ENCODE data around the gene IFFO2. TPM values are rescaled to one million over a fixed set of nuclear protein-coding genes. Genes with fewer than 3 reads are reported as not detected.

Gene IFFO2
- total and polyA plus RNA-seq, 2 of the 13 experiments (the other 11 are each of a cell fraction or from before 2014, with no cell fraction given), result 7.3 to 16.7 TPM

GRCh38 chr1:18955441-18956192, 859 bp downstream of the IFFO2 start (continued):
- TF ChIP-seq HBP1 (CRISPR knock-in tag; IDR thresholded peaks at IDR 0.05; ENCODE audit: low read depth) (no peak; the same call in 1 of the 2 replicates), AHDC1 (CRISPR knock-in tag; IDR thresholded peaks at IDR 0.05; ENCODE audit: borderline replicate concordance) (no peak), ZNF12 (CRISPR knock-in tag; IDR thresholded peaks at IDR 0.05) (no peak), TFAP4 (IDR thresholded peaks at IDR 0.05; ENCODE audit: borderline replicate concordance, low read depth) (peak; percentile 49; the same call in 1 of the 2 replicates), SMC3 (IDR thresholded peaks at IDR 0.05; ENCODE audit: low read length) (no peak), MTA3 (CRISPR knock-in tag; IDR thresholded peaks at IDR 0.05) (no peak), ZNF317 (CRISPR knock-in tag; IDR thresholded peaks at IDR 0.05) (no peak; the same call in 1 of the 2 replicates), GTF3A (CRISPR knock-in tag; conservative IDR thresholded peaks at IDR 0.05) (no peak), TCF7L2 (IDR thresholded peaks at IDR 0.05; ENCODE audit: low read depth, low read length) (no peak), MBD4 (IDR thresholded peaks at IDR 0.05; ENCODE audit: borderline replicate concordance, low read length) (no peak), ZNF564 (CRISPR knock-in tag; IDR thresholded peaks at IDR 0.05) (no peak), ZBTB7B (CRISPR knock-in tag; IDR thresholded peaks at IDR 0.05) (no peak; the same call in 1 of the 2 replicates), ZC3H13 (CRISPR knock-in tag; IDR thresholded peaks at IDR 0.05) (peak; percentile 52; the same call in 1 of the 2 replicates), ZNF598 (CRISPR knock-in tag; IDR thresholded peaks at IDR 0.05; ENCODE audit: borderline replicate concordance) (no peak), ATF5 (CRISPR knock-in tag; IDR thresholded peaks at IDR 0.05; ENCODE audit: low read depth) (no peak), ZNF709 (CRISPR knock-in tag; IDR thresholded peaks at IDR 0.05) (no peak; the same call in 1 of the 2 replicates), ZNF839 (CRISPR knock-in tag; IDR thresholded peaks at IDR 0.05; ENCODE audit: borderline replicate concordance) (no peak), NR0B2 (CRISPR knock-in tag; IDR thresholded peaks at IDR 0.05) (peak; percentile 84; the same call in 1 of the 2 replicates)
